Astrocyte of the spinal cord (primary cell): ENCODE data around the gene SOAT2.
"Not testable (repeated sequence)": the region's sequence is repeated elsewhere in the genome, so short reads cannot be mapped to it uniquely, and the experiment has no call there.

Experiments
- DNase-seq: peaks from one replicate; pipeline ENCODE4 v3.0.0; 2011; ENCODE audit warnings: low read depth, low spot score
- H3K4me3 ChIP-seq: 2 replicates; pipeline ENCODE4 v1.5.1; 2011; ENCODE audit warnings: low read depth, mild to moderate bottlenecking, low read length, moderate library complexity
- CTCF ChIP-seq: IDR thresholded peaks from 2 replicates; pipeline ENCODE4 v1.5.1; 2012; ENCODE audit warnings: low read depth, mild to moderate bottlenecking, low read length, inconsistent platforms
- in situ Hi-C: cut with HindIII; loops from 2 replicates; pipeline ENCODE4 v1.10.0; 2017; ENCODE audit warnings: low sequenced_read_pairs

SOAT2 gene

GRCh38 chr12:53101266-53101665 lies 2.0 kb upstream of the SOAT2 start:
- no peak for DNase-seq
- in situ Hi-C loops: no loop called here
- no peak for TF ChIP-seq CTCF
- no peak overlapping the region for H3K4me3 ChIP-seq

- no peak for TF ChIP-seq CTCF
- no peak for DNase-seq
- no peak overlapping the region for H3K4me3 ChIP-seq
- in situ Hi-C loops: no loop called here
These were observed 1.1 kb upstream of the SOAT2 start for GRCh38 chr12:53101931-53102781.

- no peak for DNase-seq
- H3K4me3 ChIP-seq: no peak overlapping the region
- in situ Hi-C loops: no loop called here
- no peak for TF ChIP-seq CTCF
These were observed 597 bp downstream of the SOAT2 start for GRCh38 chr12:53103860-53104305.

GRCh38 chr12:53105256-53105655 lies 2.0 kb downstream of the SOAT2 start:
- H3K4me3 ChIP-seq: no peak overlapping the region
- DNase-seq: no peak
- in situ Hi-C loops: no loop called here
- no peak for TF ChIP-seq CTCF

GRCh38 chr12:53105712-53106439 lies 2.6 kb downstream of the SOAT2 start:
- no peak overlapping the region for H3K4me3 ChIP-seq
- DNase-seq: no peak
- no peak for TF ChIP-seq CTCF
- in situ Hi-C loops: no loop called here

GRCh38 chr12:53107122-53107521 lies 3.8 kb downstream of the SOAT2 start:
- no peak overlapping the region for H3K4me3 ChIP-seq
- DNase-seq: no peak
- in situ Hi-C loops: no loop called here
- TF ChIP-seq CTCF: no peak

GRCh38 chr12:53112431-53112830 lies 9.1 kb downstream of the SOAT2 start:
- in situ Hi-C loops, DNase-seq, H3K4me3 ChIP-seq: not testable (repeated sequence)
